SK-N-SH (cell line): Measurements from ENCODE around the gene RNF133. TPM values are rescaled to one million over a fixed set of nuclear protein-coding genes. Genes with fewer than 3 reads are reported as not detected.

ENCODE experiments used
- CTCF ChIA-PET: fragments of 300-600, 350-600 bp; formaldehyde crosslinking; extraction: SDS; loops from one replicate; lab custom pipeline; 2021; lab: Yijun Ruan, JAX
- POLR2A ChIA-PET: fragments of 350-600 bp; sonication (Branson Sonifier 250); formaldehyde crosslinking; extraction: SDS; loops from one replicate; lab custom pipeline; 2020; ENCODE audit warnings: antibody characterized with exemption, inconsistent platforms; lab: Yijun Ruan, JAX
- DNase-seq: peaks from one replicate; pipeline ENCODE4 v3.0.0; 2012
- H2AFZ ChIP-seq: fragments of 200-600 bp; sonication (generic); 2 replicates; pipeline ENCODE4 v1.8.1; 2016; ENCODE audit warnings: antibody characterized with exemption, mild to moderate bottlenecking, low read depth
- H3F3A ChIP-seq: fragments of 200-600 bp; sonication (generic); replicated peaks from 2 replicates; pipeline ENCODE3; 2016; ENCODE audit warnings: antibody characterized with exemption, mild to moderate bottlenecking; ENCODE audit not compliant: insufficient read depth
- H3K27ac ChIP-seq, 2 experiments: fragments of 200-500 bp in 1 of 2; fragments of 200-600 bp in 1 of 2; sonication (Bioruptor generic) in 1 of 2; sonication (generic), shearing (Covaris generic) in 1 of 2; 2 replicates each; pipeline versions ENCODE4 v1.5.1 to v1.6.1; 2014 to 2016; ENCODE audit warnings: low read depth in 2 of 2, inconsistent platforms in 1 of 2, low read length in 1 of 2, mild to moderate bottlenecking in 1 of 2, mixed read lengths in 1 of 2
- H3K27me3 ChIP-seq: fragments of 200-600 bp; sonication (generic), shearing (Covaris generic); 2 replicates; pipeline ENCODE4 v1.6.1; 2016; ENCODE audit warnings: mixed run types; ENCODE audit not compliant: insufficient read depth
- H3K36me3 ChIP-seq, 2 experiments: fragments of 200-500 bp in 1 of 2; fragments of 200-600 bp in 1 of 2; sonication (Bioruptor generic) in 1 of 2; sonication (generic) in 1 of 2; replicated peaks in 1 of 2; 2 replicates each; pipeline versions ENCODE3 to v1.5.1; 2014 to 2016; ENCODE audit warnings: low read length in 1 of 2, mild to moderate bottlenecking in 1 of 2; ENCODE audit not compliant: insufficient read depth in 2 of 2, control insufficient read depth in 1 of 2
- H3K4me1 ChIP-seq, 2 experiments: fragments of 200-500 bp in 1 of 2; fragments of 200-600 bp in 1 of 2; sonication (Bioruptor generic) in 1 of 2; sonication (generic), shearing (Covaris generic) in 1 of 2; 2 replicates each; pipeline versions ENCODE4 v1.5.1 to v1.6.1; 2014 to 2016; ENCODE audit warnings: low read depth in 1 of 2, low read length in 1 of 2, mixed run types in 1 of 2; ENCODE audit not compliant: insufficient read depth in 2 of 2, control insufficient read depth in 1 of 2
- H3K4me2 ChIP-seq: fragments of 200-600 bp; sonication (generic), shearing (Covaris generic); 2 replicates; pipeline ENCODE4 v1.6.1; 2017; ENCODE audit warnings: mixed run types
- H3K4me3 ChIP-seq, 2 experiments: fragments of 200-500 bp in 1 of 2; fragments of 200-600 bp in 1 of 2; sonication (Bioruptor generic) in 1 of 2; sonication (generic), shearing (Covaris generic) in 1 of 2; 2 replicates each; pipeline versions ENCODE4 v1.5.1 to v1.8.1; 2014 to 2016; ENCODE audit warnings: low read depth in 2 of 2, inconsistent platforms in 1 of 2, low read length in 1 of 2, mild to moderate bottlenecking in 1 of 2, mixed read lengths in 1 of 2, moderate library complexity in 1 of 2
- H3K79me2 ChIP-seq: fragments of 200-600 bp; sonication (generic); 2 replicates; pipeline ENCODE4 v1.8.1; 2017; ENCODE audit warnings: mild to moderate bottlenecking; ENCODE audit not compliant: insufficient read depth
- H3K9ac ChIP-seq: fragments of 200-600 bp; sonication (generic); 2 replicates; pipeline ENCODE4 v1.6.1; 2017; ENCODE audit warnings: mixed run types
- H3K9me2 ChIP-seq: fragments of 200-600 bp; sonication (generic); 2 replicates; pipeline ENCODE4 v1.6.1; 2017; ENCODE audit warnings: mixed run types
- H3K9me3 ChIP-seq: fragments of 200-600 bp; sonication (generic); 2 replicates; pipeline ENCODE4 v1.6.1; 2017; ENCODE audit warnings: mixed run types, mild to moderate bottlenecking, moderate library complexity
- H4K20me1 ChIP-seq: fragments of 200-600 bp; sonication (generic); 2 replicates; pipeline ENCODE4 v1.6.1; 2017; ENCODE audit warnings: mild to moderate bottlenecking, mixed run types; ENCODE audit not compliant: insufficient read depth
- CHD2 ChIP-seq: fragments of 150-350 bp; IDR thresholded peaks from 2 replicates; pipeline ENCODE4 v1.6.1; 2018; ENCODE audit warnings: low read length; ENCODE audit not compliant: partially characterized antibody
- ELF1 ChIP-seq: IDR thresholded peaks from 2 replicates; pipeline ENCODE4 v1.4.0; 2012
- EZH2phosphoT487 ChIP-seq: fragments of 200-600 bp; sonication (generic); IDR thresholded peaks from 2 replicates; pipeline ENCODE4 v1.6.1; 2017; ENCODE audit warnings: low read depth, mixed run types, mild to moderate bottlenecking, antibody characterized with exemption, moderate library complexity, borderline replicate concordance
- FOSL2 ChIP-seq: IDR thresholded peaks from 2 replicates; pipeline ENCODE4 v1.4.0; 2012; ENCODE audit warnings: low read depth, mild to moderate bottlenecking, moderate library complexity, borderline replicate concordance
- MAX ChIP-seq: IDR thresholded peaks from 2 replicates; pipeline ENCODE4 v1.4.0; 2012; ENCODE audit warnings: low read depth
- MEF2A ChIP-seq: IDR thresholded peaks from 2 replicates; pipeline ENCODE4 v1.4.0; 2012; ENCODE audit warnings: low read depth, borderline replicate concordance
- MXI1 ChIP-seq: IDR thresholded peaks from 2 replicates; pipeline ENCODE4 v1.6.1; 2012; ENCODE audit warnings: mild to moderate bottlenecking, low read depth, low read length, improper control_type of control experiment
- NRF1 ChIP-seq: IDR thresholded peaks from 2 replicates; pipeline ENCODE4 v1.6.1; 2012; ENCODE audit warnings: low read depth, mild to moderate bottlenecking, low read length
- RCOR1 ChIP-seq: fragments of 150-350 bp; IDR thresholded peaks from 2 replicates; pipeline ENCODE4 v1.6.1; 2017; ENCODE audit warnings: antibody characterized with exemption, low read length
- SMC3 ChIP-seq: IDR thresholded peaks from 2 replicates; pipeline ENCODE4 v1.6.1; 2012; ENCODE audit warnings: low read depth, low read length, improper control_type of control experiment
- WGBS: methylation state at CpG from one replicate; pipeline ENCODE4 v1.1.6; 2017; ENCODE audit warnings: low lambda C conversion rate; 5-methylcytosine and 5-hydroxymethylcytosine counted together
- polyA plus RNA-seq, 3 experiments: library from polyadenylated mRNA; depleted of rRNA; stranded (reverse); fragments of >200 nt; gene quantifications; 2 replicates each; pipeline ENCODE4 v1.2.3, GENCODE V29; 2012
- TF ChIP-seq, protein P1 (sequence below): fragments of 150-350 bp; IDR thresholded peaks from 2 replicates; pipeline ENCODE4 v1.6.1; 2016; ENCODE audit warnings: mild to moderate bottlenecking, low read depth, low read length
- TF ChIP-seq, protein P2 (sequence below): IDR thresholded peaks from 2 replicates; pipeline ENCODE4 v1.4.0; 2012; ENCODE audit warnings: low read depth, borderline replicate concordance
- TF ChIP-seq, protein P3 (sequence below): IDR thresholded peaks from 2 replicates; pipeline ENCODE4 v1.6.1; 2012; ENCODE audit warnings: mild to moderate bottlenecking, low read depth, low read length, moderate library complexity
- TF ChIP-seq, protein P4 (sequence below): fragments of 200-600 bp; sonication (generic); IDR thresholded peaks from 2 replicates; pipeline ENCODE4 v1.6.1; 2017; ENCODE audit warnings: antibody characterized with exemption, mild to moderate bottlenecking, moderate library complexity

The RNF133 gene
- polyA plus RNA-seq, 1 of the 3 experiments (the other 2 are of a cell fraction), result 0.03 TPM

- TF ChIP-seq, protein P1, sequence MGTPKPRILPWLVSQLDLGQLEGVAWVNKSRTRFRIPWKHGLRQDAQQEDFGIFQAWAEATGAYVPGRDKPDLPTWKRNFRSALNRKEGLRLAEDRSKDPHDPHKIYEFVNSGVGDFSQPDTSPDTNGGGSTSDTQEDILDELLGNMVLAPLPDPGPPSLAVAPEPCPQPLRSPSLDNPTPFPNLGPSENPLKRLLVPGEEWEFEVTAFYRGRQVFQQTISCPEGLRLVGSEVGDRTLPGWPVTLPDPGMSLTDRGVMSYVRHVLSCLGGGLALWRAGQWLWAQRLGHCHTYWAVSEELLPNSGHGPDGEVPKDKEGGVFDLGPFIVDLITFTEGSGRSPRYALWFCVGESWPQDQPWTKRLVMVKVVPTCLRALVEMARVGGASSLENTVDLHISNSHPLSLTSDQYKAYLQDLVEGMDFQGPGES, result no peak
- no peak for TF ChIP-seq SMC3
- no peak for TF ChIP-seq CHD2
- TF ChIP-seq, protein P2, sequence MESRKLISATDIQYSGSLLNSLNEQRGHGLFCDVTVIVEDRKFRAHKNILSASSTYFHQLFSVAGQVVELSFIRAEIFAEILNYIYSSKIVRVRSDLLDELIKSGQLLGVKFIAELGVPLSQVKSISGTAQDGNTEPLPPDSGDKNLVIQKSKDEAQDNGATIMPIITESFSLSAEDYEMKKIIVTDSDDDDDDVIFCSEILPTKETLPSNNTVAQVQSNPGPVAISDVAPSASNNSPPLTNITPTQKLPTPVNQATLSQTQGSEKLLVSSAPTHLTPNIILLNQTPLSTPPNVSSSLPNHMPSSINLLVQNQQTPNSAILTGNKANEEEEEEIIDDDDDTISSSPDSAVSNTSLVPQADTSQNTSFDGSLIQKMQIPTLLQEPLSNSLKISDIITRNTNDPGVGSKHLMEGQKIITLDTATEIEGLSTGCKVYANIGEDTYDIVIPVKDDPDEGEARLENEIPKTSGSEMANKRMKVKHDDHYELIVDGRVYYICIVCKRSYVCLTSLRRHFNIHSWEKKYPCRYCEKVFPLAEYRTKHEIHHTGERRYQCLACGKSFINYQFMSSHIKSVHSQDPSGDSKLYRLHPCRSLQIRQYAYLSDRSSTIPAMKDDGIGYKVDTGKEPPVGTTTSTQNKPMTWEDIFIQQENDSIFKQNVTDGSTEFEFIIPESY, result no peak
- TF ChIP-seq NRF1, result no peak
- TF ChIP-seq, protein P3, sequence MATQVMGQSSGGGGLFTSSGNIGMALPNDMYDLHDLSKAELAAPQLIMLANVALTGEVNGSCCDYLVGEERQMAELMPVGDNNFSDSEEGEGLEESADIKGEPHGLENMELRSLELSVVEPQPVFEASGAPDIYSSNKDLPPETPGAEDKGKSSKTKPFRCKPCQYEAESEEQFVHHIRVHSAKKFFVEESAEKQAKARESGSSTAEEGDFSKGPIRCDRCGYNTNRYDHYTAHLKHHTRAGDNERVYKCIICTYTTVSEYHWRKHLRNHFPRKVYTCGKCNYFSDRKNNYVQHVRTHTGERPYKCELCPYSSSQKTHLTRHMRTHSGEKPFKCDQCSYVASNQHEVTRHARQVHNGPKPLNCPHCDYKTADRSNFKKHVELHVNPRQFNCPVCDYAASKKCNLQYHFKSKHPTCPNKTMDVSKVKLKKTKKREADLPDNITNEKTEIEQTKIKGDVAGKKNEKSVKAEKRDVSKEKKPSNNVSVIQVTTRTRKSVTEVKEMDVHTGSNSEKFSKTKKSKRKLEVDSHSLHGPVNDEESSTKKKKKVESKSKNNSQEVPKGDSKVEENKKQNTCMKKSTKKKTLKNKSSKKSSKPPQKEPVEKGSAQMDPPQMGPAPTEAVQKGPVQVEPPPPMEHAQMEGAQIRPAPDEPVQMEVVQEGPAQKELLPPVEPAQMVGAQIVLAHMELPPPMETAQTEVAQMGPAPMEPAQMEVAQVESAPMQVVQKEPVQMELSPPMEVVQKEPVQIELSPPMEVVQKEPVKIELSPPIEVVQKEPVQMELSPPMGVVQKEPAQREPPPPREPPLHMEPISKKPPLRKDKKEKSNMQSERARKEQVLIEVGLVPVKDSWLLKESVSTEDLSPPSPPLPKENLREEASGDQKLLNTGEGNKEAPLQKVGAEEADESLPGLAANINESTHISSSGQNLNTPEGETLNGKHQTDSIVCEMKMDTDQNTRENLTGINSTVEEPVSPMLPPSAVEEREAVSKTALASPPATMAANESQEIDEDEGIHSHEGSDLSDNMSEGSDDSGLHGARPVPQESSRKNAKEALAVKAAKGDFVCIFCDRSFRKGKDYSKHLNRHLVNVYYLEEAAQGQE, result no peak
- no peak for TF ChIP-seq MXI1
- Histone ChIP-seq H3K27ac (no peak overlapping the region), H3K9me3 (no peaks in the 10 kb centered on the region), H3K27me3 (no peaks in the 10 kb centered on the region), H3F3A (no peaks in the 10 kb centered on the region), H3K9me2 (no peaks in the 10 kb centered on the region), H3K36me3 (no peaks in the 10 kb centered on the region), H2AFZ (no peak overlapping the region), H3K9ac (no peak overlapping the region), H3K4me1 (peaks cover 0 to 4% of the 10 kb centered on the region in 2 experiments; a peak in 1 of 4 replicates), H3K79me2 (no peaks in the 10 kb centered on the region), H3K4me2 (no peak overlapping the region), H3K4me3 (no peak overlapping the region), H4K20me1 (no peaks in the 10 kb centered on the region)
- no peak for DNase-seq
- POLR2A ChIA-PET, result no interaction called here
- 9% methylated on average over 4 of the region's 4 CpGs for WGBS
- CTCF ChIA-PET, result no interaction called here
Measured at GRCh38 chr7:122724366-122724765, 25.4 kb upstream of the RNF133 start.

- H3K36me3 ChIP-seq, result no peaks in the 10 kb centered on the region
- H3K4me2 ChIP-seq, result no peak overlapping the region
- ChIA-PET CTCF (no interaction called here), POLR2A (no interaction called here)
- no peak overlapping the region for H3K9ac ChIP-seq
- no peaks in the 10 kb centered on the region for H3K9me2 ChIP-seq
- no peak for DNase-seq
- no peaks in the 10 kb centered on the region for H3K79me2 ChIP-seq
- WGBS, result 2% methylated on average over 4 of the region's 4 CpGs
- peaks cover 5% of the 10 kb centered on the region; the same call in 1 of the 2 replicates for H3K27me3 ChIP-seq
- H3F3A ChIP-seq, result no peaks in the 10 kb centered on the region
- no peaks in the 10 kb centered on the region for H3K4me1 ChIP-seq
- H4K20me1 ChIP-seq, result no peaks in the 10 kb centered on the region
- no peaks in the 10 kb centered on the region for H3K9me3 ChIP-seq
- no peak overlapping the region for H3K27ac ChIP-seq
- H3K4me3 ChIP-seq, result no peak overlapping the region
- H2AFZ ChIP-seq, result no peak overlapping the region
- TF ChIP-seq ELF1 (no peak), MAX (no peak), RCOR1 (no peak), EZH2phosphoT487 (no peak), FOSL2 (no peak), MEF2A (no peak)
- TF ChIP-seq, protein P2, result no peak
- TF ChIP-seq, protein P4, sequence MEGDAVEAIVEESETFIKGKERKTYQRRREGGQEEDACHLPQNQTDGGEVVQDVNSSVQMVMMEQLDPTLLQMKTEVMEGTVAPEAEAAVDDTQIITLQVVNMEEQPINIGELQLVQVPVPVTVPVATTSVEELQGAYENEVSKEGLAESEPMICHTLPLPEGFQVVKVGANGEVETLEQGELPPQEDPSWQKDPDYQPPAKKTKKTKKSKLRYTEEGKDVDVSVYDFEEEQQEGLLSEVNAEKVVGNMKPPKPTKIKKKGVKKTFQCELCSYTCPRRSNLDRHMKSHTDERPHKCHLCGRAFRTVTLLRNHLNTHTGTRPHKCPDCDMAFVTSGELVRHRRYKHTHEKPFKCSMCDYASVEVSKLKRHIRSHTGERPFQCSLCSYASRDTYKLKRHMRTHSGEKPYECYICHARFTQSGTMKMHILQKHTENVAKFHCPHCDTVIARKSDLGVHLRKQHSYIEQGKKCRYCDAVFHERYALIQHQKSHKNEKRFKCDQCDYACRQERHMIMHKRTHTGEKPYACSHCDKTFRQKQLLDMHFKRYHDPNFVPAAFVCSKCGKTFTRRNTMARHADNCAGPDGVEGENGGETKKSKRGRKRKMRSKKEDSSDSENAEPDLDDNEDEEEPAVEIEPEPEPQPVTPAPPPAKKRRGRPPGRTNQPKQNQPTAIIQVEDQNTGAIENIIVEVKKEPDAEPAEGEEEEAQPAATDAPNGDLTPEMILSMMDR, result no peak
Measured at GRCh38 chr7:122719010-122719578, 20.2 kb upstream of the RNF133 start.
